HG02759 (cell line): ENCODE results near the gene DDX42.
A peak's percentile ranks its signal among the peaks of the same experiment; 100 is the strongest.
"Not testable (repeated sequence)": the region's sequence is repeated elsewhere in the genome, so short reads cannot be mapped to it uniquely, and the experiment has no call there.

ENCODE experiments used
- ATAC-seq: cut with Tn5 transposase; IDR thresholded peaks from one replicate; pipeline ENCODE4 v1.9.1; 2021; ENCODE audit warnings: mild to moderate bottlenecking, moderate library complexity; ENCODE audit not compliant: unreplicated experiment

DDX42 gene

GRCh38 chr17:63837480-63837879 is 63.5 kb downstream of the DDX42 start:
- ATAC-seq = no peak

GRCh38 chr17:63837962-63838600 is 64.1 kb downstream of the DDX42 start:
- ATAC-seq = no peak

GRCh38 chr17:63838631-63839171 is 64.7 kb downstream of the DDX42 start:
- ATAC-seq = no peak

GRCh38 chr17:63840591-63841349 is 66.8 kb downstream of the DDX42 start:
- no peak for ATAC-seq

- ATAC-seq = no peak
Measured at GRCh38 chr17:63841350-63842172, 67.6 kb downstream of the DDX42 start.

GRCh38 chr17:63842173-63842539 is 68.2 kb downstream of the DDX42 start:
- peak; percentile 32 for ATAC-seq

GRCh38 chr17:63842540-63843386 is 68.8 kb downstream of the DDX42 start, which contains the start of gene SMARCD2:
Gene SMARCD2 (minus strand): TSS chr17:63842685. CDS start chr17:63842674, 11 bp downstream.
- peak; percentile 81 for ATAC-seq

- ATAC-seq = not testable (repeated sequence)
Measured at GRCh38 chr17:63843387-63843888, 69.5 kb downstream of the DDX42 start.

GRCh38 chr17:63843910-63844677 is 70.1 kb downstream of the DDX42 start:
- ATAC-seq = no peak

GRCh38 chr17:63845509-63845908 is 71.5 kb downstream of the DDX42 start:
- no peak for ATAC-seq

GRCh38 chr17:63847525-63848249 is 73.7 kb downstream of the DDX42 start:
- ATAC-seq = no peak

GRCh38 chr17:63848834-63849689 is 75.1 kb downstream of the DDX42 start:
- ATAC-seq = peak; percentile 93

GRCh38 chr17:63850401-63850800 is 76.4 kb downstream of the DDX42 start:
- ATAC-seq = no peak

GRCh38 chr17:63853260-63853659 is 79.3 kb downstream of the DDX42 start:
- ATAC-seq = no peak

- ATAC-seq = no peak
Measured at GRCh38 chr17:63854709-63855108, 80.7 kb downstream of the DDX42 start.

- no peak for ATAC-seq
Measured at GRCh38 chr17:63855185-63855584, 81.2 kb downstream of the DDX42 start.

GRCh38 chr17:63856425-63856824 is 82.5 kb downstream of the DDX42 start:
- ATAC-seq = not testable (repeated sequence)

- ATAC-seq = no peak
Measured at GRCh38 chr17:63859257-63859656, 85.3 kb downstream of the DDX42 start.
